ENCODE data around the gene SARDH.

DNA sequence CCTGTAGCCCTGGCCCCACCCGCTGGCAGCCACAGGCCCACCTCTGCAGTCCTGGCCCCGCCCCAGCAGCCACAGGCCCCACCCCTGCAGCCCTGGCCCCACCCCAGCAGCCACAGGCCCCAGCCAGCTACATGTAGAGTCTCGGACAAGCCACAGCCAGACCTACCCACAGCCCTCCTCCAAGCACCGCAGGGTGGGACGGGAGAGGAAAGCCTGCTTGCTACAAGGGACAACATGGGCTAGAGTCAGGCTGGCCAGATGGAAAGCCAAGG lies 49.5 kb upstream of the SARDH start:
- TF ChIP-seq, protein P1, sequence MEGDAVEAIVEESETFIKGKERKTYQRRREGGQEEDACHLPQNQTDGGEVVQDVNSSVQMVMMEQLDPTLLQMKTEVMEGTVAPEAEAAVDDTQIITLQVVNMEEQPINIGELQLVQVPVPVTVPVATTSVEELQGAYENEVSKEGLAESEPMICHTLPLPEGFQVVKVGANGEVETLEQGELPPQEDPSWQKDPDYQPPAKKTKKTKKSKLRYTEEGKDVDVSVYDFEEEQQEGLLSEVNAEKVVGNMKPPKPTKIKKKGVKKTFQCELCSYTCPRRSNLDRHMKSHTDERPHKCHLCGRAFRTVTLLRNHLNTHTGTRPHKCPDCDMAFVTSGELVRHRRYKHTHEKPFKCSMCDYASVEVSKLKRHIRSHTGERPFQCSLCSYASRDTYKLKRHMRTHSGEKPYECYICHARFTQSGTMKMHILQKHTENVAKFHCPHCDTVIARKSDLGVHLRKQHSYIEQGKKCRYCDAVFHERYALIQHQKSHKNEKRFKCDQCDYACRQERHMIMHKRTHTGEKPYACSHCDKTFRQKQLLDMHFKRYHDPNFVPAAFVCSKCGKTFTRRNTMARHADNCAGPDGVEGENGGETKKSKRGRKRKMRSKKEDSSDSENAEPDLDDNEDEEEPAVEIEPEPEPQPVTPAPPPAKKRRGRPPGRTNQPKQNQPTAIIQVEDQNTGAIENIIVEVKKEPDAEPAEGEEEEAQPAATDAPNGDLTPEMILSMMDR (IDR thresholded peaks at IDR 0.05), result no peak
- no peak for TF ChIP-seq POLR2A (IDR thresholded peaks at IDR 0.05)
